Stimulated activated naive B cell treated with anti-CD40 and anti-IgM and Interleukin-4, amounts not matched to agents 10 μg/mL and 1 μg/mL and 100 μg/mL, for 72 hours (primary cell): Measurements from ENCODE around the gene KLHDC8B.

Experiments
- ATAC-seq, 2 donors: fragments of 150-1000 bp; cut with Tn5 transposase; replicated peaks; 2 replicates each; pipeline ENCODE4 v1.10.0; 2021; ENCODE audit warnings: moderate library complexity in 1 of 2
- DNase-seq: peaks from one replicate; pipeline ENCODE4 v3.0.0; 2021
- H3K27ac Mint-ChIP-seq: one replicate; pipeline ENCODE4 v1.8.0; 2022; ENCODE audit warnings: mild to moderate bottlenecking, mixed read lengths
- H3K27me3 Mint-ChIP-seq, 2 donors: one replicate each; pipeline ENCODE4 v1.8.0; 2022; ENCODE audit warnings: mixed read lengths in 2 of 2
- H3K36me3 Mint-ChIP-seq, 2 donors: one replicate each; pipeline ENCODE4 v1.8.0; 2022; ENCODE audit warnings: mixed read lengths in 2 of 2, mild to moderate bottlenecking in 1 of 2
- H3K4me1 Mint-ChIP-seq, 2 donors: one replicate each; pipeline ENCODE4 v1.8.0; 2022; ENCODE audit warnings: mixed read lengths in 2 of 2, mild to moderate bottlenecking in 1 of 2
- H3K4me3 Mint-ChIP-seq, 2 donors: one replicate each; pipeline ENCODE4 v1.8.0; 2022; ENCODE audit warnings: mild to moderate bottlenecking in 2 of 2, mixed read lengths in 2 of 2, moderate library complexity in 1 of 2
- H3K9me3 Mint-ChIP-seq, 2 donors: one replicate each; pipeline ENCODE4 v1.8.0; 2022; ENCODE audit warnings: mixed read lengths in 2 of 2, mild to moderate bottlenecking in 1 of 2

KLHDC8B gene

DNA sequence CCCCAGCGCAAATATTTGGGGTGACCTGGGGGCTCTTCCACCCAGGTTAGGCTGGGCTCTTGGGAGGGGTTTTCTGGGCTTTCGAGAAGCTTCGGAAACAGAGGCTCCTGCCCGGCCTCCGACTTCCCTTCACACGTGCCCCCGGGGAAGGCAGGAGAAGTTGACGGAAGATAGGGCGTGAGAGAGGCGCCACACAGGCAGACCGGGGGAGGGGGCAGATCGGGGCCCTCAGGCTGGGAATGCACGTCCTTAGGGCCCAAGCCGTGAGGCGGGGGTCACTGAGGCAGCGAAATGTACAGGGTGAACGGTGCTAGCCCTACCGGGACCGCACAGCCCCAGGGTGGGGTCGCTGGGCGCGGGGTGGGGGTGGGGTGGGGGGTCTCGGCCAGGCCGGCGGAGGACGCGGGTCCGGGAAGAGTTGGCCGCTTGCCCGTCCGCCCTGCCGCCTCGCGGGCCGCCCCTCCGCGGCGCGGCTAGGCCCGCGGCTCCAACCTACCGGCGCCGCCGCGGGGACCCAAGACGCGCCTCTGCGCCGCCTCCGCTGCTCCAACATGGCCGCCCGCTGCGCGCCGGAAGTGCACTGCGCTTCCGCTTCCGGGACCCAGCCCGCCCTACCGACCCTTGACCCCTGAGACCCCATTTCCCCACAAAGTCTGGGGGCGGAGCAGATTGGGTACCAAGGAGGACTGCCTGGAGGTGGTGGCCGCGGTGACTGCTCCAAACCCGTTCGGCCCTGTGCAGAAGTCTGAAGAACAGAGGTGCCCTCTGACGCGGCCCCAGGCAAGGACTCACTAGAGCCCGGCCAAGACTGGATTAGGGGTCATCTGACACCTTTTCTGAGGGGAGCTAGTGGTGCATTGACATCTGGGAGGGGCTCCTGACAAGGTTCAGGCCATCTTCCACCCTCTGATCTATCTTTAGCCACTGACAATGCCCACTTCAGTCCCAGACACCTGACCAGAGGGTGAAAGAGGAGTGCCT, 5.3 kb upstream of the KLHDC8B start, which contains the start of gene CCDC71:
Gene CCDC71, minus strand, starts transcription at position 561 of the 981 bp plus-strand sequence. CDS start 2,123 bp downstream, outside the sequence.
- peak; percentile 73 for DNase-seq
- Mint-ChIP-seq H3K36me3 (peaks cover 13 to 39% of the 10 kb centered on the region in 2 donors), H3K27me3 (peaks cover 0 to 5% of the 10 kb centered on the region in 2 donors), H3K9me3 (no peaks in the 10 kb centered on the region), H3K27ac (peak within 1 kb of the TSS; percentile 98), H3K4me3 (peak within 1 kb of the TSS; percentile 93 to 99), H3K4me1 (peaks cover 28 to 44% of the 10 kb centered on the region in 2 donors)
- peak; percentile 88 to 89 for ATAC-seq

DNA sequence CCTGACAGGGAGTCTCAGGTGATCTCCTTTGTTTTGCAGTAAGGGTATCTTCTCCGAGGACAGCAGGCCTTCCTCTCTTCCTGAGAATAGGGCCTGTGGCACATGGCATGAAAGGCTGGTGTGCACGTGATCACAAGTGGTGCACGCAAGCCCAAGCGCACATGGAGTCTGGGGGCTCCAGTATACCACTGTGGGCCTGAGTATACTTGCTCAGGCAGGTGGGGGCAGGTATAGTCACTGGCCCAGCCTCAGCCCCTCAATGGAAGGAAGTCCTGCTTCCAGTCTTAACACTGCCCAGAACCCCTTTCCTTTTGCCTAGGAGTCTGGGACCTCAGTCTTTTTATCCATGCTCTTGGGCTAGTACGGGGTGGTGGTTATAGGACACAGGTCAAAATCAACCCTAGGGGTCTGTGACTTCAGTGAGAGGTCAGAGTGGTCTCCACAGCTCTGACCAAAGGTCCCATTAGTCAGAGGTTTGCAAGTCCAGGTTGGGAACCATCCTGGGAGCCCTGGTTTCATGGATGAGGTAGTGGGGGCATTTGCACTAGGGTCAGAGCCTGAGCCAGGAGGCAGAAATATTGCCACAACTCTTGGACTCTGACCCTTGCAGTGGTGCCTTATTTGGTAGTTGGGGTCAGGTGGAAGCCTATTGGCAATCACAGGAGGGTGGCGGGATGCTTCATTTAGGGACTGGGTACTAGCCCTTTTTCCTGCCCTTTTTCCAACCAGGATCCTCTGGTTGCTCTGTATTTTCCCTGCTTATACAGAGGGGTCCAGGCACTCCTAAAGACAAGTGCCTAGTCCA, 4.4 kb upstream of the KLHDC8B start:
- H3K36me3 Mint-ChIP-seq = peaks cover 13 to 31% of the 10 kb centered on the region in 2 donors
- peak overlapping the region; percentile 88 to 91 for H3K4me3 Mint-ChIP-seq
- peaks cover 27 to 44% of the 10 kb centered on the region in 2 donors for H3K4me1 Mint-ChIP-seq
- H3K27ac Mint-ChIP-seq = peak overlapping the region; percentile 96
- H3K9me3 Mint-ChIP-seq = no peaks in the 10 kb centered on the region
- no peak for DNase-seq
- ATAC-seq = no peak
- peaks cover 0 to 5% of the 10 kb centered on the region in 2 donors for H3K27me3 Mint-ChIP-seq

DNA sequence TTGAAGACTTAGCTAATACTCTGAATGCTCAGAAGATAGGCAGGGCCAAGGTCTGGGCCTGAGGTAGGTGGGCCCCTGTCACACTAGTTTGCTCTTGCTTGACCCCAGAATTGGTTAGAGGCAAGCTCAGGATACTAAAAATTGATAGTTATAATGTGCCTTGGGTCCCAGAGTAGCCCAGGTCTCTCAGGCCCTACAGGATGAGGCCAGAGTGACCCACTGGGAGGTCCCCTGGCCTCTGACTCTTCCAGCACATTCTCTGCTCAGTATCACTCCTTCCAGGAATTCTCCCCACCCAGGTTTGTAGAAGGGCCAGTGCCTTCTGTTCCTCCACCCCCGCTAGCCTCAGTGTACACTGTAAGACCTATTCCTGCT, 667 bp upstream of the KLHDC8B start:
- H3K36me3 Mint-ChIP-seq = peaks cover 1% of the 10 kb centered on the region in 2 donors
- H3K27ac Mint-ChIP-seq = peak overlapping the region; percentile 51
- no peaks in the 10 kb centered on the region for H3K9me3 Mint-ChIP-seq
- H3K27me3 Mint-ChIP-seq = peaks cover 0 to 5% of the 10 kb centered on the region in 2 donors
- ATAC-seq (no peak), DNase-seq (no peak)
- H3K4me1 Mint-ChIP-seq = peaks cover 12 to 23% of the 10 kb centered on the region in 2 donors
- H3K4me3 Mint-ChIP-seq = peak overlapping the region; percentile 85 to 88

DNA sequence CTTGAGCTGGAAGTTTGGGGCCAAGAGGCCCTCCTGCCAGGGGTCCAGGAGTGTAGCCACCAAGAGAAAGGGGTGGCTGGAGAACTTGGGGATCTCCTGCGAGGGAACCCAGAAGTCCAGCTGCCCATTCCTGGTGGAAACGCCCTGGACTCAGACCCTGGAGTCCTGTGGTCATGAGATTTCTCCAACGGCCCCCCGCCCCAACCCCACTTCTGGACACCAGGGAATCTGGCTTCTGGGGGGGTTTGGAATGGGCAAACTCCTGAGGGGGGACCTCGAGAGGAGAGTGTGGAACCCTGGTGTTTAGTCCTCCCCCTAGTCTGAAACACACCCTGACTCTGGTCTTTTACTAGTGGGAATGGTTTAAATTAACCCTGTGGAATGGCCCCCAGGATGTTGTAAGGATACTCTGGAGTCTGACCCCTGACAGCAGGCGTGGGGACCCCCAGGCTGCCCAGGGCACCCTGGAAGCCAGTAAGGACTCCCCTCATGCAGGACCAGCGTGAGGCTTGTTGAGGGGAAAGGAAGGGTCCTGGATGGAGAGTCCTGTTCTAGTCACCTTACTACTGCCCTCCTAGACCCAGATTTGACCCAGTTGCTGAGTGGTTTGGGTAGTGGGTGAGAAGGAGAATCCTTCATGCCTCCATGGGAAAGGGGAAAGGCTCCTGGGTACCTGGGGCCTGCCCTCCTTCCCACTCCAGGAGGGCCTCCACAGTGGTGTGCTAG, 540 bp downstream of the KLHDC8B start:
- no peaks in the 10 kb centered on the region for H3K36me3 Mint-ChIP-seq
- H3K4me1 Mint-ChIP-seq = peaks cover 8 to 17% of the 10 kb centered on the region in 2 donors
- DNase-seq (no peak), ATAC-seq (no peak)
- H3K27ac Mint-ChIP-seq = no peak overlapping the region
- no peaks in the 10 kb centered on the region for H3K9me3 Mint-ChIP-seq
- peak overlapping the region; percentile 85 to 88 for H3K4me3 Mint-ChIP-seq
- peaks cover 0 to 5% of the 10 kb centered on the region in 2 donors for H3K27me3 Mint-ChIP-seq

DNA sequence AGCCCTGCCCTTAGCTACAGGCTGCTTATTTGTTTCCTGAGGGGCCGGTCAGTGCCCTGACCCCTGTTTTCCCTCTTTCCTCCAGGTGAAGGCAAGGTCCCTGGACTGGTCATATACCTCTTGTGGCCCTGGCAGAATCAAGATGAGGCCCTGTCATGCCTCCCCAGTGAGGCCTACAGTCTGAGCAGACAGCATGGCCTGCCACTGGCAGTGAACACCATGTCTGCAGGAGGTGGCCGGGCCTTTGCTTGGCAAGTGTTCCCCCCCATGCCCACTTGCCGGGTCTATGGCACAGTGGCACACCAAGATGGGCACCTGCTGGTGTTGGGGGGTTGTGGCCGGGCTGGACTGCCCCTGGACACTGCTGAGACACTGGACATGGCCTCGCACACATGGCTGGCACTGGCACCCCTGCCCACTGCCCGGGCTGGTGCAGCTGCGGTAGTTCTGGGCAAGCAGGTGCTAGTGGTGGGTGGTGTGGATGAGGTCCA, 1.2 kb downstream of the KLHDC8B start:
- Mint-ChIP-seq H3K9me3 (no peaks in the 10 kb centered on the region), H3K4me1 (peaks cover 12 to 22% of the 10 kb centered on the region in 2 donors), H3K27ac (no peak overlapping the region), H3K4me3 (no peak overlapping the region), H3K36me3 (no peaks in the 10 kb centered on the region), H3K27me3 (peaks cover 5% of the 10 kb centered on the region in 2 donors)
- ATAC-seq (no peak), DNase-seq (no peak)

DNA sequence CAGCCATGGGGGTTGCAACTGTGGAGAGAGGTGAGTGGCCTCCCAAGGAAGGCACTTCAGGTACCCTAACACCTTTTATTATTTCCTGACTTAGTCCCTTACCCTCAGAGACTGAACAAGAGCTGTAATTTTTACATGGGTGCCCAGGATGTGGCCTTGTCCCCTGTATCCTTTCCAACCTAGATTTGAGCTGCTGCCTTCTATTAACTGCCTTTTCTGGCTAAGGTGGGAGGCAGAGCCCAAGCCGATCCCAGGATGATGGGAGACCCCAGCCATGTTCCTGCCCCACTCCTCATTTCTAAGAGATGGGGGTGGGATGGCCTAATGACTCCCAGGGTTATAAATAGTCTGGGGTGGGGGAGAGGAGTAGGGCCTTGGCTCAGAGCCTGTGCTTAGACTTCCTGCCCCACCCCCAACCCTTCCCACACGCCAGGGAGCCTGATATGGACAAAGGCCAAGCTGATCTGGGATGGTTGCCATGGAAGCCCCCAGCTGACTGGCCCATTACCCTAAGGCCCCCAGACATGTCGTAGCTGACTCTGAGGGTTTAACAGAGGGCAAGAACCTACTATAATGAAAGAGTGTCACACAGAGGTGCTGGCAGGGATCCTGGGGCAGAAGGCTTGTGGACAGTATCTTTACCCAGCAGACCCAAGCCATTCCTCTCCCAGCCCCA, 1.9 kb downstream of the KLHDC8B start:
- Mint-ChIP-seq H3K4me3 (no peak overlapping the region), H3K36me3 (no peaks in the 10 kb centered on the region)
- ATAC-seq = no peak

DNA sequence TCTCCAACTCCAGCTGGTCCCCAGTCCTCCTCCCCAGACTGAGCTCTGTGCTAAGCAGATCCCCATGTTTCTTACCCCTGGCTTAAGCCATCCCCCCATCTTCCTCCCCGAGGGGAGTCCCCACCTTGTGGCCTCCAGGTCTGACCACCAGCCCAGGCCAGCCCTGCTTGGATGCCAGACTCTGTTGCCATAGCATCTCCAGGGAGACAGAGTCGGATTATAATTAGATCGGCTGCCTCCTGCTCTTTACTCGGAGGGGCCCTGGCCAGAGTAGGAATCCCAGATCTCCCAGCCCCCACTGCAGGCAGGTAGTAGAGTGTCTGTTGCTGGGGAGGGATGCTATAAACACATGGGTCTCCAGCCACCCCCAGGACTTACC, 2.4 kb downstream of the KLHDC8B start:
- ATAC-seq (no peak), DNase-seq (no peak)
- Mint-ChIP-seq H3K9me3 (no peaks in the 10 kb centered on the region), H3K4me1 (peaks cover 12 to 22% of the 10 kb centered on the region in 2 donors), H3K4me3 (no peak overlapping the region), H3K27ac (no peak overlapping the region), H3K36me3 (no peaks in the 10 kb centered on the region), H3K27me3 (peaks cover 5 to 17% of the 10 kb centered on the region in 2 donors)

More for the DNA sequence above, 1.9 kb downstream of the KLHDC8B start:
- no peaks in the 10 kb centered on the region for H3K9me3 Mint-ChIP-seq
- no peak for DNase-seq
- peaks cover 5 to 12% of the 10 kb centered on the region in 2 donors for H3K27me3 Mint-ChIP-seq
- H3K4me1 Mint-ChIP-seq = peaks cover 12 to 22% of the 10 kb centered on the region in 2 donors
- no peak overlapping the region for H3K27ac Mint-ChIP-seq

DNA sequence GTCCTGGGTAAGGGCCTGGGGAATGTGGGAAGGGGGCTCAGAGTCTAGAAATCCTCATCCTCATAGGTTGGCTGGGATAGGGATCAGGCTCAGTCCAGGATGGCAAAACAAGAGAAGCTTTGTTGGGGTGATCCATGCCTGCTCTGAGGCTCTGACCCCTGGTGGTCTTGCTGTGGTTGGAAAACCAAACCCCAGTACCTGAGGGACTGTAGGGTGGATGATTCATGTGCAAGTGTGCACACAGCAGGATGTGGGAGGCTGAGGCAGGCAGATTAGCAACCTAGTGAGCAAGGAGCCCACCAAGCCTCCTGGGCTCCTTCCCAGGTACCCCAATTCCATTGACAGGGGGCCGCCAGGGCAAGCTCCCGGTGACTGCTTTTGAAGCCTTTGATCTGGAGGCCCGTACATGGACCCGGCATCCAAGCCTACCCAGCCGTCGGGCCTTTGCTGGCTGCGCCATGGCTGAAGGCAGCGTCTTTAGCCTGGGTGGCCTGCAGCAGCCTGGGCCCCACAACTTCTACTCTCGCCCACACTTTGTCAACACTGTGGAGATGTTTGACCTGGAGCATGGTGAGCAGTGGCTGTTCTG, 3.1 kb downstream of the KLHDC8B start:
- H3K27me3 Mint-ChIP-seq = peaks cover 12 to 24% of the 10 kb centered on the region in 2 donors
- ATAC-seq (no peak), DNase-seq (no peak)
- no peaks in the 10 kb centered on the region for H3K36me3 Mint-ChIP-seq
- no peak overlapping the region for H3K27ac Mint-ChIP-seq
- H3K4me3 Mint-ChIP-seq = no peak overlapping the region
- H3K4me1 Mint-ChIP-seq = peaks cover 12 to 22% of the 10 kb centered on the region in 2 donors
- no peaks in the 10 kb centered on the region for H3K9me3 Mint-ChIP-seq

DNA sequence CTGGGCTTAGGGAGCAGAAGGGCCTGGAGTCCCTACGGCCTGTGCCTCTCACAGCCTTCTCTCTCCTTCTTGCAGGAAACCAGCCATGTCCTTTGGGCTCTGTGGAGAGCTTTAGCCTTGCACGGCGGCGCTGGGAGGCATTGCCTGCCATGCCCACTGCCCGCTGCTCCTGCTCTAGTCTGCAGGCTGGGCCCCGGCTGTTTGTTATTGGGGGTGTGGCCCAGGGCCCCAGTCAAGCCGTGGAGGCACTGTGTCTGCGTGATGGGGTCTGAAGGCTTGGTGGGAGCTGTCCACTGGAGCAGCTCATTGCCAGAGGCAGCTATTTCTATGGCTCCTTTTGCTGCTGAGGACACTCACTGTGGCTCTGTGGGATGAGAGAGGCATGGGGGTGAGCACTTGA, 4.1 kb downstream of the KLHDC8B start:
- Mint-ChIP-seq H3K9me3 (no peaks in the 10 kb centered on the region), H3K36me3 (no peaks in the 10 kb centered on the region), H3K27me3 (peaks cover 10 to 29% of the 10 kb centered on the region in 2 donors), H3K4me3 (no peak overlapping the region), H3K27ac (no peak overlapping the region), H3K4me1 (peaks cover 12 to 22% of the 10 kb centered on the region in 2 donors)
- no peak for ATAC-seq
- no peak for DNase-seq

DNA sequence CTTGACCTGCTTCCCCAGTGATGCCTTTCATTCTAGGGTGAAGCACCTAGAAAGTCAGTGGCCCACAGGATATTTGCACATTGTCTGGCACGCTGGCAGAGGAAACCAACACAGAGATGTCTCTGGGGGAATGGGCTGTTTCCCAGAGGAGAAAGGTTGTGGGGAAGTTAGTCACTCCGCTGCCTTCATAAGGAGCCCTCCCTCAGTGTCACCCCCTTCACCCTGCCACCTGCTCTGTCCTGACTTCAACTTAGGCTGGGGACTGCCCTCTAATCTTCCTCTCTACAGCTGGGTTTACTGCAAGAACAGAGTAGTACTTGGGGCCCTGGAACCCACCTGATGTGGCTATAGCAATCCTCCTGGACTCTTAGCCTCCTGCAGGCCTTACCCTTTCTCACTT, 5.7 kb downstream of the KLHDC8B start:
- H3K36me3 Mint-ChIP-seq = no peaks in the 10 kb centered on the region
- peak; percentile 34 to 67 for ATAC-seq
- no peak overlapping the region for H3K4me3 Mint-ChIP-seq
- no peaks in the 10 kb centered on the region for H3K9me3 Mint-ChIP-seq
- no peak overlapping the region for H3K27ac Mint-ChIP-seq
- peaks cover 5 to 9% of the 10 kb centered on the region in 2 donors for H3K4me1 Mint-ChIP-seq
- no peak for DNase-seq
- H3K27me3 Mint-ChIP-seq = peaks cover 10 to 39% of the 10 kb centered on the region in 2 donors

DNA sequence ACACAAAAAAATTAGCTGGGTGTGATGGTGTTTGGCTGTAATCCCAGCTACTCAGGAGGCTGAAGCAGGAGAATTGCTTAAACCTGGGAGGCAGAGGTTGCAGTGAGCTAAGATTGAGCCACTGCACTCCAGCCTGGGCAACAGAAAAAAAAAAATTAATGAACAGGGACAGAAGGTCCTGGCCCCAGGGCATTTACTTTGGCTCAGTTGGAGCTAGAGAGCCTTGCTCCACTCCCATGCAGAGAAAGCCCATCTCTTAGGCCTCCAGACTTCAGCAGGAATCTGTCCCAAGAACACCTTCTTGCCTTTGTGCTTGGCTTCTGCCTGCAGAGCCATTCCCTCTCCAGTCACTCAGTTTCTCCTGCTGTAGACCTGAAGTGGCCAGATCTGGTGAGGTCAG, 8.7 kb downstream of the KLHDC8B start:
- Mint-ChIP-seq H3K9me3 (no peaks in the 10 kb centered on the region), H3K4me3 (no peak overlapping the region), H3K36me3 (no peaks in the 10 kb centered on the region), H3K4me1 (peaks cover 5 to 8% of the 10 kb centered on the region in 2 donors), H3K27me3 (peaks cover 13 to 39% of the 10 kb centered on the region in 2 donors), H3K27ac (no peak overlapping the region)
- DNase-seq (no peak), ATAC-seq (no peak)

DNA sequence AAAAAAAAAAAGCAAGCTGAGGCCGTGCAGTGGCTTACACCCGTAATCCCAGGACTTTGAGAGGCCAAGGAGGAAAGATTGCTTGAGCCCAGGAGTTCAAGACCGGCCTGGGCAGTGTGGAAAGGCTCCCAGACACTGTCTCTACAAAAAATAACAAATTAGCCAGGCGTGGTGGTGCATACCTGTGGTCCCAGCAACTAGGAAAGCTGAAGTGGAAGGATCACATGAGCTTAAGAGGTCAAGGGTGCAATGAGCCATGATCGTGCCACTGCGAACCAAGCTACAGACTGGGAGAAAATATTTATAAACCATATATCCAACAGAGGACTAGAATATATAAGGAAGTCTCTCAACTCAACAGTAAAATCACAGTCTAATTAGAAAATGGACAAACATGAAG, 10.0 kb downstream of the KLHDC8B start:
- no peak for DNase-seq
- H3K4me1 Mint-ChIP-seq = peaks cover 5 to 8% of the 10 kb centered on the region in 2 donors
- H3K27me3 Mint-ChIP-seq = peaks cover 13 to 40% of the 10 kb centered on the region in 2 donors
- no peaks in the 10 kb centered on the region for H3K9me3 Mint-ChIP-seq
- no peak overlapping the region for H3K27ac Mint-ChIP-seq
- no peaks in the 10 kb centered on the region for H3K36me3 Mint-ChIP-seq
- no peak overlapping the region for H3K4me3 Mint-ChIP-seq
- no peak for ATAC-seq

DNA sequence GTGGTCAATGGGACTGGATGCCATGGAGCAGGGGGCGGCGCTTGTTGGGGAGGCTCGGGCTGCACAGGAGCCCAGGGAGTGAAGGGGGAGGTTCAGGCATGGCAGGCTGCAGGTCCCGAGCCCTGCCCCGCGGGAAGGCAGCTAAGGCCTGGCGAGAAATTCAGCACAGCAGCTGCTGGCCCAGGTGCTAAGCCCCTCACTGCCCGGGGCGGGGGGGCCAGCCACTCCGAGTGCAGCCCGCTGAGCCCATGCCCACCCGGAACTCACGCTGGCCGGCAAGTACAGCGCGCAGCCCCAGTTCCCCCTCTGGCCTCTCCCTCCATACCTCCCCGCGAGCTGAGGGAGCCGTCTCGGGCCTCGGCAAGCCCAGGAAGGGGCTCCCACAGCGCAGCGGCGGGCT, 11.3 kb downstream of the KLHDC8B start:
- H3K4me1 Mint-ChIP-seq = no peaks in the 10 kb centered on the region
- H3K36me3 Mint-ChIP-seq = no peaks in the 10 kb centered on the region
- H3K4me3 Mint-ChIP-seq = no peak overlapping the region
- DNase-seq = no peak
- ATAC-seq = no peak
- H3K27me3 Mint-ChIP-seq = peaks cover 18 to 37% of the 10 kb centered on the region in 2 donors
- no peak overlapping the region for H3K27ac Mint-ChIP-seq
- H3K9me3 Mint-ChIP-seq = no peaks in the 10 kb centered on the region
